Fibroblast of villous mesenchyme (primary cell): ENCODE data around the gene AGPAT4. TPM values are rescaled to one million over a fixed set of nuclear protein-coding genes. Genes with fewer than 3 reads are reported as not detected.

Experiments
- DNase-seq: peaks from one replicate; pipeline ENCODE4 v3.0.0-alpha.2; 2010; ENCODE audit warnings: low read depth
- H3K4me3 ChIP-seq: 2 replicates; pipeline ENCODE4 v1.5.1; 2011; ENCODE audit warnings: low read depth, mild to moderate bottlenecking, low read length
- CTCF ChIP-seq: IDR thresholded peaks from 2 replicates; pipeline ENCODE4 v1.5.1; 2012; ENCODE audit warnings: low read depth, mild to moderate bottlenecking, low read length; ENCODE audit not compliant: insufficient read depth
- total RNA-seq: library from RNA; depleted of rRNA; stranded (reverse); fragments of >200 nt; gene quantifications from 2 replicates; pipeline ENCODE4 v1.2.3, GENCODE V29; 2012

Gene AGPAT4
- total RNA-seq, 1 donor = 11.2 TPM

DNA sequence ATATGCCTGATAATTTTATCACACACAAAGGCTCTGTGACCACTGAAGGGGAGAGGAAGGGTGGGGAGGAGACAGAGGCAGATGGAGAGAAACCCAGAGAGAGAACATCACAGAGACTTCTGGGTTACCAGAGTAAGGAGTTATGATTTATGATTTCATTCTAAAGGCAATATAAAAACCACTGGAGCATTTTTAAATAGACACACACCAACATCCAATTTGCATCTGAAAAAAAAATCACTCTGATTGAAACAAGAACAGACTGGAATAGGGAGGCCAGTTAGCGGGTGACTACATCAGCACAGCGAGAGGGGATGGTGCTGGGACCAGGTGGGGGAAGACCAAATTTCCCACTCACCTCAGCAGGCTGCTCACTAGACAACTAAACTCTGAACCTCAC lies 104.8 kb downstream of the AGPAT4 start:
- no peak for TF ChIP-seq CTCF
- DNase-seq = no peak
- H3K4me3 ChIP-seq = no peak overlapping the region

- H3K4me3 ChIP-seq = no peak overlapping the region
- peak; percentile 92 for DNase-seq
These were observed 105.5 kb downstream of the AGPAT4 start for GRCh38 chr6:161168281-161168891.

GRCh38 chr6:161166677-161167076 lies 107.2 kb downstream of the AGPAT4 start:
- TF ChIP-seq CTCF = no peak
- no peak overlapping the region for H3K4me3 ChIP-seq
- no peak for DNase-seq

More at GRCh38 chr6:161168281-161168891, 105.5 kb downstream of the AGPAT4 start:
- no peak for TF ChIP-seq CTCF

GRCh38 chr6:161166176-161166575 lies 107.7 kb downstream of the AGPAT4 start:
- no peak overlapping the region for H3K4me3 ChIP-seq
- DNase-seq = no peak
- no peak for TF ChIP-seq CTCF

DNA sequence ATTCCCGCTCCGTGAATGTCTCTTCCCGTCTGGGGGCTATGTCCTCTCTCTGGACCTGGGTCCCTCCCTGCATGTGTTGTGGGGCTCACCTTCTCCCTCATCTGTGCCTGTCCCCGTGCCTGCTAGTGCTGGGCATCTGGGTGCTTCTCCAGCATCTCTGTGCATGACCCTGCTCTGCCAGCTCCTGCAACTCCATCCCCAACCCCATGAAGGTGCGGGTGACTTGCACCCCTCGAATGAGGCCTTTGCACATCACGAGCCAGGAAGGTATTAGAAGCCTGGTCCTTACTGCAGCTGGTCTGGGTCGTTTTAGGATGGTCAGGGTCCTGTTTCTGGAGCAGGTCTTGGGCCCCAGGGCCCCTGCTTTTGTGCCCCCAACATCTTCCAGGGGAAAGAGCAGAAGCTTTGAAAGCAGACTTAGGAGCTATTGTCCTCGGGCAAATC lies 109.7 kb downstream of the AGPAT4 start:
- no peak for TF ChIP-seq CTCF
- no peak for DNase-seq
- no peak overlapping the region for H3K4me3 ChIP-seq

GRCh38 chr6:161163466-161164181 lies 110.2 kb downstream of the AGPAT4 start:
- no peak for DNase-seq
- H3K4me3 ChIP-seq = no peak overlapping the region
- no peak for TF ChIP-seq CTCF

DNA sequence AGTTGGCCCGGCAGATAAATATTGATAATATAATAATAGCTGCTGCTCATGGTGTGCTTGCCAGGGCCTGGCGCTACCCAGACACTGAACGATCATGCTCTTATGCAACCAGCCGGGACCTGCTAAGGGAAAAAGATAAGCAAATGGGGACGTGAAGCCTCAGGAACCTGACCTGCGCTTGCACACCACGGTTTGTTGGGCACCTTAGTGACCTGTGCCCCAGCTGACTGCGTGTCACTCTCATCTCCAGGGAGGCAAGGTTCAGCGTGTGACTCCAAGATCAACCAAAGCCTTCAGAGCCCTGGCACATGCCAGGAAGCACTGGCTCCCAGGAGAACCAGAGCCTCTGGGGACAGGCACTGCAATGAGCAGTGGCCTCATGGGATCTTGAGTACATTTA lies 111.1 kb downstream of the AGPAT4 start:
- no peak overlapping the region for H3K4me3 ChIP-seq
- TF ChIP-seq CTCF = no peak
- no peak for DNase-seq
